Measurements from ENCODE around the gene WDR1. TPM values are rescaled to one million over a fixed set of nuclear protein-coding genes. Genes with fewer than 3 reads are reported as not detected.

WDR1 gene
- total RNA-seq, 1 donor from 2014 or later, result 161 TPM

- H3K36me3 Mint-ChIP-seq (ENCODE audit: unreplicated experiment), result no peaks in the 10 kb centered on the region
- no peak for DNase-seq
- TF ChIP-seq CTCF (IDR thresholded peaks at IDR 0.05; ENCODE audit: partially characterized antibody, unreplicated experiment), result no peak
- H3K4me3 Mint-ChIP-seq (ENCODE audit: unreplicated experiment), result peak overlapping the region; percentile 91
- H3K9me3 Mint-ChIP-seq (ENCODE audit: unreplicated experiment), result peaks cover 7% of the 10 kb centered on the region
- peaks cover 11% of the 10 kb centered on the region for H3K4me1 Mint-ChIP-seq (ENCODE audit: low read depth, unreplicated experiment)
- H3K27me3 Mint-ChIP-seq (ENCODE audit: unreplicated experiment), result peaks cover 17% of the 10 kb centered on the region
- no peak overlapping the region for H3K27ac Mint-ChIP-seq (ENCODE audit: unreplicated experiment)
These were observed 2.0 kb downstream of the WDR1 start for GRCh38 chr4:10114607-10115006.

- Mint-ChIP-seq H3K36me3 (ENCODE audit: unreplicated experiment) (no peaks in the 10 kb centered on the region), H3K27ac (ENCODE audit: unreplicated experiment) (no peak overlapping the region), H3K4me1 (ENCODE audit: low read depth, unreplicated experiment) (peaks cover 11% of the 10 kb centered on the region), H3K27me3 (ENCODE audit: unreplicated experiment) (peaks cover 17% of the 10 kb centered on the region), H3K4me3 (ENCODE audit: unreplicated experiment) (peak overlapping the region; percentile 59), H3K9me3 (ENCODE audit: unreplicated experiment) (peaks cover 9% of the 10 kb centered on the region)
- DNase-seq, result no peak
- TF ChIP-seq CTCF (IDR thresholded peaks at IDR 0.05; ENCODE audit: partially characterized antibody, unreplicated experiment), result no peak
These were observed 2.5 kb downstream of the WDR1 start for GRCh38 chr4:10114147-10114546.

- TF ChIP-seq CTCF (IDR thresholded peaks at IDR 0.05; ENCODE audit: partially characterized antibody, unreplicated experiment), result no peak
- Mint-ChIP-seq H3K4me3 (ENCODE audit: unreplicated experiment) (no peak overlapping the region), H3K36me3 (ENCODE audit: unreplicated experiment) (no peaks in the 10 kb centered on the region), H3K27me3 (ENCODE audit: unreplicated experiment) (peaks cover 17% of the 10 kb centered on the region), H3K9me3 (ENCODE audit: unreplicated experiment) (peaks cover 9% of the 10 kb centered on the region), H3K27ac (ENCODE audit: unreplicated experiment) (no peak overlapping the region), H3K4me1 (ENCODE audit: low read depth, unreplicated experiment) (peaks cover 11% of the 10 kb centered on the region)
- no peak for DNase-seq
These were observed 3.1 kb downstream of the WDR1 start for GRCh38 chr4:10113362-10114047.

GRCh38 chr4:10112658-10113284 is 3.8 kb downstream of the WDR1 start:
- DNase-seq, result no peak
- TF ChIP-seq CTCF (IDR thresholded peaks at IDR 0.05; ENCODE audit: partially characterized antibody, unreplicated experiment), result no peak
- peaks cover 11% of the 10 kb centered on the region for H3K4me1 Mint-ChIP-seq (ENCODE audit: low read depth, unreplicated experiment)
- no peak overlapping the region for H3K27ac Mint-ChIP-seq (ENCODE audit: unreplicated experiment)
- no peaks in the 10 kb centered on the region for H3K36me3 Mint-ChIP-seq (ENCODE audit: unreplicated experiment)
- H3K9me3 Mint-ChIP-seq (ENCODE audit: unreplicated experiment), result peaks cover 9% of the 10 kb centered on the region
- H3K27me3 Mint-ChIP-seq (ENCODE audit: unreplicated experiment), result peaks cover 17% of the 10 kb centered on the region
- no peak overlapping the region for H3K4me3 Mint-ChIP-seq (ENCODE audit: unreplicated experiment)
